GM18907 (cell line): ENCODE results near the gene FUT3.

Experiments used
- ATAC-seq: cut with Tn5 transposase; IDR thresholded peaks from one replicate; pipeline ENCODE4 v1.9.1; 2021; ENCODE audit warnings: mild to moderate bottlenecking, moderate library complexity; ENCODE audit not compliant: unreplicated experiment

FUT3 gene

DNA sequence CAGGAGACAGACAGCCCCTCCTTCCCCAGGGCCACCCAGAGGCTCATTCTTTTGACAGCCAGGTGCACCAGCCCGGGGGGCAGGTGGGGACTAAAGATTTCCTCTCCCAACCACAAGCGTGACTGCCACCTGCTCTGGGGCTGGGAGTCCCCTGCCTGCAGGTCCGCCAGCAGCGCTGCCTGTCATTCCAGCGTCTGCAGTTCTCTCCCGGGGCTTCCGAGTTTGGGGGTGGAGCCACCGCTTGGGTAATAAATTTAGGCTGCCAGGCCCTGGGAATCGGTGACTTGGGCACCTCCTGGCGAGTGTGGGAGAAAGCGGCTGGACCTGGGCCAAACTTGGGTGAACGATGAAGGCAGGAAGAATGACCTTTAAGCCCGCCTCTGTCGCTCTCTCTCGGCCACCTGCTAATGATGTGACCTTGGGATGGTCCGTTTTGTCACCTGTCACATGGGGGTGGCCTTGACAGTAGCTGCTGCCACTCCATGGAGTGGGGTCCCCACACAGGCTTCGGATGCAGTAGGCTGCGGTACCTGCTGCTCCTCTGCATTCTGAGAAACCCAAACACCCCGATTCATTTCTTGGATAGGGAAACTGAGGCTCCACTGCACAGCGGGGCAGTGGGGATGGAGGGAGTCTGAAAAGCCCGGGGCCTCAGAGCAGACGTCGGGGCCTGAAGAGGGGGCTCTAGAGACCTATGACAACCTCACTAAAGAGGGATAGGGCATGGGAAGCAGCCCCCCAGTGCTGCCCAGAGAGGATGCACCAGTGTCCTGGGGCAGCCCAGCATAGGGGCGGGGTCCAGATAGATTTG is 24.5 kb downstream of the FUT3 start:
- ATAC-seq: no peak

DNA sequence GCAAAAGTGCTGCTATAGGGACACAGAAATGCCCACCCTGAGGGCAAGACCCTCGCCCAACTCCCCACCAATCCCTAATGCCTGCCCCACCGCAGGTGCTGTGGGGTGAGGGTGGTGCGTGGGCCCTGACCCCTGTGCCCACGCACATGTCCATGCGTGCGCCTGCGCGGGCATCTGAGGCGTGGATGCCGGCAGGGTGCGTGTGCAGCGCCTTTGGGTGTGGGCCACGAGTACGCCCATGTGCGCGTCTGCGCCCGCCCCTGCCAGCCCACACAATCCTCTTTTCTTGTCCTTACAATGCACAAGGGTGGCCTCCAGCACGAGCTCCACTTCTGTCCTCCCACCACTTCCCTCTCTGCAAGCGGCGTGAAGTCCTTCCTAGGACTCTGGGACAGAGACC is 26.1 kb downstream of the FUT3 start:
- no peak for ATAC-seq

DNA sequence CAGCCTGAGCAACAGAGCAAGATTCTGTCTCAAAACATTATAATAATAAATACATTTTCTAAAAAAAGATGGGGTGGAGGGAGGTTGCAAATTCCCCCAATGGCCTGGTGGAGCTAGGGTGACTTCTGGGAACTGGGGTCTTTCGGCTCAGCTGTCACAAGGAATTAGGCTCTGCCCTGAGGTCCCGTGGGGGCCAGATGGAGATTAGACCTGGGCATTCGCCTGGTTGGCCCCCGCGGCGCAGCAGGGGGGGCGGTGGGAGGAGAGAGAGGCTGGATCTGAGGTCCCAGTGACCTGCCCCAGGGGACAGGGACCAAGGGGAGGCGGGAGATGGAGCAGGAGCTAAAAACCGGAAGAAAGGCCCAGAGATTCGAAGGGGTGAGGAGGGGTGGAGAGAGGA is 26.5 kb downstream of the FUT3 start:
- no peak for ATAC-seq

DNA sequence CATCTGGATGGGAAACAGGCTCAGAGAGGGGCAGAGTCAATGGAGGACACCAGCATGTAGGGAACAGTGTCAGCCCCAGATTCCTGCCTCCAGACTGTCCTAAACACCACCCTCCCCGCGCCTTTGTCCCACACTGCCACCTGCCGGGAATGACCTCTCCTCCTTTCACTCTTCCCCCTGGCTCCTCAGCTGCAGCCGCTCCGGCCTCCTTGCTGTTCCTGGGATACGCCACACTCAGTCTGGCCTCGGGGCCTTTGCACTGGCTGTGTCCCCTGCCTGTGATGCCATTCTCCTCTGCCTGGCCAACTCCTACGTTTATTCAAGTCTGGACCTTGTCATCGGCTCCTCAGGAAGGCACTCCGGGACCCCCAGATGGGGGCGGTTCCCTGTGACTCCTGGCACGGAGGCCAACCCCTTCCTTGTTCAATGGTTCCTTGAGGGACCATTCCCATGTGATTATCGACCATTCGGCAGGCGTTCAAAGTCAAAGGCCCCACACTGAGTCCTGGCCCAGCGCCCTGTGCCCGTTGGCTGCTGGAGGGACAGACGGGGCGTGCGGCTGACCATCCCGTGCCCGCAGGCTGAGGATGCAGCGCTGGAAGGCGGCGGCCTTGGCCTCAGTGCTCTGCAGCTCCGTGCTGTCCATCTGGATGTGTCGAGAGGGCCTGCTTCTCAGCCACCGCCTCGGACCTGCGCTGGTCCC is 27.5 kb downstream of the FUT3 start:
- no peak for ATAC-seq

DNA sequence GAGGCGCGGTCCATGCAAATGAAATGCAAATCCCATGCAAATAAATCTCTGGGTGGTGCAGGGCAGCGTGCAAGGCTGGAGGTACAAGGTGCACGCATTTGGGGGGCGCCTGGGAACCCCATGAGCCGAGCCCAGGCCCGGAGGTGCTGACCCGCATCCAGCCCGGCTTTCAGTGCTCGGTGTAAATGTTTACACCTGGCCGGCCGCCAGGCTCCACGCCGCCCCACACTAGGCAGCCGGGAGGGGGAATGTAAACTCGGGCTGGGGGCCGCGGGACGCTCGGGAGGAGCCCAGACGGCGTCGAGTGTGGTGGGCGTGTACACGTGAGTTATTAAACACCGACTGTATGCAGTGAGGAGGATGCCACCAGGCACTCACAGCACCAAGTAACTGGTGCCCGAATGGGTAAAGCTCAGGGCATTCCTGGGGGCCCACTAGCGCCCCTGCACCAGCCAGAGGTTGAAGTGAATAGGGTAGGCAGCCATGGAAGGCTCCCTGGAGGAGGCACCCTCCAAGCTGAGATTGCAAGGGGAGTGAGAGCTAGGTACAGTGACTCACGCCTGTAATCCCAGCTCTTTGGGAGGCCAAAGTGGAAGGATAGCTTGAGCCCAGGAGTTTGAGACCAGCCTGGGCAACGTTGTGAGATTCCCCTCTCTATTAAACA is 28.9 kb downstream of the FUT3 start:
- ATAC-seq: no peak

- ATAC-seq: no peak
Observed at GRCh38 chr19:5821521-5822180, 29.6 kb downstream of the FUT3 start.

DNA sequence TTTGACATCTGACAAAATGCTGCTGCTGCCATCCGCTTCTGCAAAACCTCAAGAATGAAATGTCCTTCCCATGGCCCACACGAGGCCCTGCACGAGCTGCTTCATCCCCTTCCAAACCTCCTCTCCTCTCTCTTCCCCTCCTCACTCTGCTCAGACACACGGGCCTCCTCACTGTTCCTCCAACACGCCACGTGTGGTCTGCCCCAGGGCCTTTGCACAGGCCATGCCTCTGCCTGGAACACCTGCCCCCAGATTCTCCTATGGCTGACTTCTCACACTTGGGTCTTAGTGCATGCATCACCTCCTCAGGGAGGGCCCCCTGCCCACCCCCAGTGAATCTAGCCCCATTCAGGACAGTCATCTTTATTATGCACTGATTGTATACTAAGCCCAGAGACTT is 30.5 kb downstream of the FUT3 start:
- ATAC-seq: no peak

- ATAC-seq: no peak
Observed at GRCh38 chr19:5818594-5818993, 32.7 kb downstream of the FUT3 start.

- no peak for ATAC-seq
Observed at GRCh38 chr19:5817218-5817617, 34.0 kb downstream of the FUT3 start.

- ATAC-seq: no peak
Observed at GRCh38 chr19:5814852-5815246, 36.4 kb downstream of the FUT3 start.

DNA sequence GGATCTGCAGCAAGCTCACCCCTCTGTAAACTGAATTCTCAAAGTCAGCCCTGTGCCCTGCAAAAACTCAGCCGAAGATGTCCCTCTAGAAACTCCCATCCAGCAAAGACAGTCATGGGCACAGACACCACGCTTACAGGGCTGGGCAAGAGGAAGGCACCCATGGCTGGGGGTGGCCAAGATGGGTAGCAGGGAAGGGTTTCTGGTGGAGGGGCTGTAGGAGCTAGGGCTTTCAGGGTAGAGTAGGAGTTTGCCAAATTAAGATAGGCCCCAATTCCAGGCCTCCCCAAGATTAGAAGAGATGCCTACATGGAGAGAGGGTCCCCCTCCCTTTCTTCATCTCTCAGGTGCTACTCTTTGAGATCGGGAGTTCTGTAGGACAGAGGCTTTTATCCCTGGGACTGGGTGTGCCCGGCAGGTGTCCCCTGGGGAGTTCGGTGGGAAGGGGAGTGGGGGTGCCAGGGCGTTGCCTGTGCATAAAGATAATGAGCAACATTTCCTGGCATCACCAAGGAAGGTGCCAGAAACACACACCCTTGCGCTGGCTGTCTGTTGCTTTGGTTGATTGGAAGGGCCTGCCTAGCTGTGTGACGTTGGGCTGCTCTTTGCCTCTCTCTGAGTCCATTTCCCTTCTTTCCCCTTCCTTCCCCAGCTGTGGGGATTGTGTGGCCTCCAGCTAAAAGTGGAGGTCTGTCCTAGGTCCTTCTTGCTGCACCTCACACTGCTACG is 37.0 kb downstream of the FUT3 start:
- no peak for ATAC-seq

DNA sequence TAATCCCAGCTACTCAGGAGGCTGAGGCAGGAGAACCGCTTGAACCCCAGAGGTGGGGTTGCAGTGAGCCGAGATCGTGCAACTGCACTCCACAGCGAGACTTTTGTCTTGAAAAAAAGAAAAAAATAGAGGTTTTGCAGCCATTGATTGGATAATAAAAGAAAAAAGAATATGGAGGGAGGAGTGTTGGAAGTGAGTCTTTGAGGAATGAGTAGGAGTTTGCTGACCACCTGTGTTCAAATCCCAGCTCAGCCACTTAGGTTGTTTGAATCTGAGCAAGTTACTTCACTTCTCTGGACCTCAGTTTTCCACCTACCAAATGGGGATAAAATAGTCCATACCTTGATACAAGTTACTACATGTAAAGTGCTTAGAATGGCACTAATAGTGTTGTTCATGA is 40.1 kb downstream of the FUT3 start:
- no peak for ATAC-seq

DNA sequence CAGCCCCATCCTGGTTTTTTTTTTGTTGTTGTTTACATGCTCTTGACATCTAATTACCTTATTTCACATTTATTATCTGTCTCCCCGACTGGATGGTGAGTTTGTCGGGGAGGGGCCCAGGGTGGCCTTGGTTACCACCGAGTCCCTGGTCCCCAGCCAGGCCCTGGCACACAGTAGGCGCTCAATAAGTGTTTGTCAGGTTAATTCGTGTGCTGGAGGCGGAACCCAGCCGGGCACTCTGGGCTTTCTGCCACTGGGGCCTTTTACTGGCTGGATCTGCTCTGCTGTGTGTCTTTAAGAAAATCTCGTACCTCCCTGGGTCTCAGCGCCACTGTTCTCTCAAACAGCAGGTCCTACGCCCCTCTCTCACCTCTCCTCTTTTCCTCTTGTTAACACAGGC is 41.8 kb downstream of the FUT3 start:
- ATAC-seq: no peak

DNA sequence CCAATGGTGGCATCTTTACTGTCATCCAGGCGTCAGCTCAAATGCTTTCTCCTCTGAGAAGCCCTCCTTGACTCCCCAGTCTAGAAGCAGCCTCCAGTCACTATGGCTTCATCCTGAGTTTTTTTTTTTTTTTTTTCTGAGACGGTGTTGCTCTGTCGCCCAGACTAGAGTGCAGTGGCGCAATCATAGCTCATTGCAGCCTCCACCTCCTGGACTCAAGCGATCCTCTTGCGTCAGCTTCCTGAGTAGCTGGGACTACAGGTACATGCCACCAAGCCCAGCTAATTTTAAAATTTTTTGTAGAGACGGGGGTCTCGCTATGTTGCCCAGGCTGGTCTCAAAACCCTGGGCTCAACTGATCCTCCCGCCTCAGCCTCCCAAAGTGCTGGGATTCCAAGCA is 42.2 kb downstream of the FUT3 start:
- no peak for ATAC-seq

GRCh38 chr19:5808120-5808816 is 43.0 kb downstream of the FUT3 start:
- ATAC-seq: no peak

DNA sequence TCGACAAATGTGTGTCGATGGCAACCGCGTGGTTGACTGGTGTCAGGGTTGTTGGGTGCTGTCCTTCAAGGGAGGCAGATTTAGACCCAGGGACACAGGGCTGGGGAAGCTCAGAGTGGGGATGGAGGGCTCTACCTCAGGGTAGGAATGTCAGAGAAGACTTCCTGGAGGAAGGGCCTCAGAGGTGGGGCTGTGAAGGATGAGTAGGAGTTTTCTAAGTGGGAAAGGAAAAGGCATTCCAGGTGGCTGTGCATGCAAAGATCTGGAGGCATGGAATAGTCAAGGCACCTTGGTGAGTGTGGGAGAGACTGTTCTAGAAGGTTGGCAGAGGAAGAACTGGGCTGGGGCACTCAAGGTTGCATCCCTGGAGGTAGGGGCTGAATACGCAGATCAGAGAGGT is 44.3 kb downstream of the FUT3 start:
- ATAC-seq: no peak

- no peak for ATAC-seq
Observed at GRCh38 chr19:5806133-5806489, 45.1 kb downstream of the FUT3 start.

GRCh38 chr19:5805462-5806132 is 45.7 kb downstream of the FUT3 start:
- ATAC-seq: no peak

- ATAC-seq: no peak
Observed at GRCh38 chr19:5804516-5805461, 46.5 kb downstream of the FUT3 start, which contains the start of gene NRTN. NRTN (plus strand) TSS chr19:5805067; CDS start chr19:5824166, 19,099 bp downstream.
